ENCODE data around the gene CSNK1G1.
"Not testable (repeated sequence)": the region's sequence is repeated elsewhere in the genome, so short reads cannot be mapped to it uniquely, and the experiment has no call there.

Gene CSNK1G1

DNA sequence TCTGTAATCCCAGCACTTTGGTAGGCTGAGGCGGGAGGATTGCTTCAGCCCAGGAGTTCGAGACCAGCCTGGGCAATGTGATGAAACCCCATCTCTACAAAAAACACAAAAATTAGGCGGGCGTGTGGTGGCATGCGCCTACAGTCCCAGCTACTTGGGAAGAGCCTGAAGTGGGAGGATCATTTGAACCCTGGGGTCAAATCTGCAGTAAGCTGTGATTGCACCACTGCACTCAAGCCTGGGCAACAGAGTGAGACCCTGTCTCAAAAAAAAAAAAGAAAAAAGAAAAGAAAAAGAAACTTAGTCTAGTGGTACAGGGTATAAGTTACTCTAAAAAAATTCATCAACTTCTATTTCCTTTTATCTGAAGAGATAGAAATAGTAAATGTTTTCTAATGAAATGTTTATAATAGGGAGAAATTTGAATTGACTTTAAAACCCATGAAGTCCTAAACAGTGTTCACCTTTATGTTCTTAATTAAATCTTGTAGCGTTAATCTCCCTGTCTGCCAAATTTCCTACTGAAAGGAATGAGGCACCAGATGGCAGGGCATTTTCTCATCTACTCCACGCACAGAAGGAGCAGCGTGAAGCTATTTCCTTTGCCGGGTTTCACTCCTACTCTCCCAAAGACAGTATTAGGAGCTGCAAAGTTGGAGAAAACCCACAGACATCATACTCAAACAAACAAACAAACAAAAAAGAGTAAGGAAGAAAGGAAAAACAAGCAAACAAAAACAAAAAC, 23.4 kb upstream of the CSNK1G1 start:
- H3K9ac ChIP-seq (ENCODE audit: low read length): peak overlapping the region; percentile 93
- peak overlapping the region; percentile 87 for H3K4me3 ChIP-seq (ENCODE audit: insufficient read depth, low read length, poor library complexity, severe bottlenecking)
- peak overlapping the region; percentile 96 for H3K4me2 ChIP-seq (ENCODE audit: low read depth, low read length, poor library complexity, severe bottlenecking)
- no peak for TF ChIP-seq EZH2phosphoT487 (conservative IDR thresholded peaks at IDR 0.05; ENCODE audit: low read length)
- TF ChIP-seq, protein P1, sequence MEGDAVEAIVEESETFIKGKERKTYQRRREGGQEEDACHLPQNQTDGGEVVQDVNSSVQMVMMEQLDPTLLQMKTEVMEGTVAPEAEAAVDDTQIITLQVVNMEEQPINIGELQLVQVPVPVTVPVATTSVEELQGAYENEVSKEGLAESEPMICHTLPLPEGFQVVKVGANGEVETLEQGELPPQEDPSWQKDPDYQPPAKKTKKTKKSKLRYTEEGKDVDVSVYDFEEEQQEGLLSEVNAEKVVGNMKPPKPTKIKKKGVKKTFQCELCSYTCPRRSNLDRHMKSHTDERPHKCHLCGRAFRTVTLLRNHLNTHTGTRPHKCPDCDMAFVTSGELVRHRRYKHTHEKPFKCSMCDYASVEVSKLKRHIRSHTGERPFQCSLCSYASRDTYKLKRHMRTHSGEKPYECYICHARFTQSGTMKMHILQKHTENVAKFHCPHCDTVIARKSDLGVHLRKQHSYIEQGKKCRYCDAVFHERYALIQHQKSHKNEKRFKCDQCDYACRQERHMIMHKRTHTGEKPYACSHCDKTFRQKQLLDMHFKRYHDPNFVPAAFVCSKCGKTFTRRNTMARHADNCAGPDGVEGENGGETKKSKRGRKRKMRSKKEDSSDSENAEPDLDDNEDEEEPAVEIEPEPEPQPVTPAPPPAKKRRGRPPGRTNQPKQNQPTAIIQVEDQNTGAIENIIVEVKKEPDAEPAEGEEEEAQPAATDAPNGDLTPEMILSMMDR (IDR thresholded peaks at IDR 0.05; ENCODE audit: insufficient read depth, low read length, poor library complexity, severe bottlenecking): no peak
- H3K27me3 ChIP-seq (ENCODE audit: low read length): no peaks in the 10 kb centered on the region
- peaks cover 5% of the 10 kb centered on the region; the same call in 1 of the 2 replicates for H4K20me1 ChIP-seq (ENCODE audit: low read depth, low read length)
- peaks cover 25% of the 10 kb centered on the region; the same call in 1 of the 2 replicates for H3K36me3 ChIP-seq (ENCODE audit: low read length)
- no peaks in the 10 kb centered on the region for H3K9me2 ChIP-seq (replicated peaks; ENCODE audit: insufficient read depth, low read length)
- H3K9me3 ChIP-seq (ENCODE audit: insufficient read depth, low read length): no peaks in the 10 kb centered on the region
- no peaks in the 10 kb centered on the region; the same call in 1 of the 2 replicates for H3F3A ChIP-seq (ENCODE audit: insufficient read depth)
- H2AFZ ChIP-seq (ENCODE audit: low read depth, low read length, severe bottlenecking): no peak overlapping the region
- no peak overlapping the region; the same call in none of the 2 replicates for H3K27ac ChIP-seq (ENCODE audit: low read depth, low read length)
- H3K79me2 ChIP-seq (ENCODE audit: insufficient read depth, low read length): peaks cover 54% of the 10 kb centered on the region

DNA sequence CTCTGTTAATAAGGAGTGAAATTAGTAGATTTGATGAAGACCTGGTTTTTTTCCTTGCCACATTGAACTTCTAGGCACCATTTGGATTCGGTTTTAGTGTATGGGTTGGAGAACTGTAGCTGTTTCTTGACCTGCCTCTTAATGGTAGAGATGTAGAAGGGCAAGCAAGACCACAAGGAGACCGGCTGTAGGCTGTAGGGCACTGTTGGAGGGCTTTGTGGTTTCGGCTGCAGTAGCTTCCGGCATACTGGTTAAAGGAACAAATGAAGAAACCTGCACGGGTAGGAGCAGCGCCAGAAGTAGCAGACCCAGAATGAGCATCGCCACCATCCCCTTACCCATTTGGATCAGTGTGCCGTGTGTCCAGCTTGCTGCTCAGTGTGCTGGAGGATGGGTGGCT, 17.4 kb upstream of the CSNK1G1 start:
- Histone ChIP-seq H2AFZ (ENCODE audit: low read depth, low read length, severe bottlenecking) (no peak overlapping the region), H3K4me2 (ENCODE audit: low read depth, low read length, poor library complexity, severe bottlenecking) (no peak overlapping the region), H3K9me3 (ENCODE audit: insufficient read depth, low read length) (no peaks in the 10 kb centered on the region), H3F3A (ENCODE audit: insufficient read depth) (peaks cover 11% of the 10 kb centered on the region; the same call in 1 of the 2 replicates), H3K9me2 (replicated peaks; ENCODE audit: insufficient read depth, low read length) (no peaks in the 10 kb centered on the region), H3K27me3 (ENCODE audit: low read length) (no peaks in the 10 kb centered on the region), H3K27ac (ENCODE audit: low read depth, low read length) (no peak overlapping the region), H3K9ac (ENCODE audit: low read length) (no peak overlapping the region), H4K20me1 (ENCODE audit: low read depth, low read length) (0 out of 2 replicates have a peak, but pooled peaks cover 4% of the 10 kb centered on the region), H3K79me2 (ENCODE audit: insufficient read depth, low read length) (peaks cover 72% of the 10 kb centered on the region), H3K4me3 (ENCODE audit: insufficient read depth, low read length, poor library complexity, severe bottlenecking) (no peak overlapping the region), H3K36me3 (ENCODE audit: low read length) (peaks cover 20% of the 10 kb centered on the region; the same call in 1 of the 2 replicates)
- no peak for TF ChIP-seq EZH2phosphoT487 (conservative IDR thresholded peaks at IDR 0.05; ENCODE audit: low read length)
- TF ChIP-seq, protein P1 (IDR thresholded peaks at IDR 0.05; ENCODE audit: insufficient read depth, low read length, poor library complexity, severe bottlenecking): no peak

DNA sequence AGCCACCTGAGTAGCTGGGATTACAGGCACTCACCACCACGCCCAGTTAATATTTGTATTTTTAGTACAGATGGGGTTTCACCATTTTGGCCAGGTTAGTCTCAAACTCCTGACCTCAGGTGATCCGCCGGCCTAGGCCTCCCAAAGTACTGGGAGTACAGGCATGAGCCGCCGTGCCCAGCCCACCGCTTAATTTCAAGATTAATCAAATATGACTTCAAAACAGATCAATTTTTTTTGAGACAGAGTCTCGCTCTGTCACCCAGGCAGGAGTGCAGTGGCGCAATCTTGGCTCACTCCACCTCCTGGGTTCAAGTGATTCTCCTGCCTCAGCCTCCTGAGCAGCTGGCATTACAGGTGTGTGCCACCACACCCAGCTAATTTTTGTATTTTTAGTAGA, 15.4 kb upstream of the CSNK1G1 start:
- H2AFZ ChIP-seq (ENCODE audit: low read depth, low read length, severe bottlenecking); H3K9me3 ChIP-seq (ENCODE audit: insufficient read depth, low read length); H3K27ac ChIP-seq (ENCODE audit: low read depth, low read length); H3K4me3 ChIP-seq (ENCODE audit: insufficient read depth, low read length, poor library complexity, severe bottlenecking); H3K27me3 ChIP-seq (ENCODE audit: low read length); H3K9ac ChIP-seq (ENCODE audit: low read length); H4K20me1 ChIP-seq (ENCODE audit: low read depth, low read length); H3K4me2 ChIP-seq (ENCODE audit: low read depth, low read length, poor library complexity, severe bottlenecking); H3K9me2 ChIP-seq (replicated peaks; ENCODE audit: insufficient read depth, low read length): not testable (repeated sequence)
- Histone ChIP-seq H3F3A (ENCODE audit: insufficient read depth) (peaks cover 14% of the 10 kb centered on the region; the same call in 1 of the 2 replicates), H3K79me2 (ENCODE audit: insufficient read depth, low read length) (peaks cover 61% of the 10 kb centered on the region), H3K36me3 (ENCODE audit: low read length) (peaks cover 18% of the 10 kb centered on the region; the same call in 1 of the 2 replicates)

DNA sequence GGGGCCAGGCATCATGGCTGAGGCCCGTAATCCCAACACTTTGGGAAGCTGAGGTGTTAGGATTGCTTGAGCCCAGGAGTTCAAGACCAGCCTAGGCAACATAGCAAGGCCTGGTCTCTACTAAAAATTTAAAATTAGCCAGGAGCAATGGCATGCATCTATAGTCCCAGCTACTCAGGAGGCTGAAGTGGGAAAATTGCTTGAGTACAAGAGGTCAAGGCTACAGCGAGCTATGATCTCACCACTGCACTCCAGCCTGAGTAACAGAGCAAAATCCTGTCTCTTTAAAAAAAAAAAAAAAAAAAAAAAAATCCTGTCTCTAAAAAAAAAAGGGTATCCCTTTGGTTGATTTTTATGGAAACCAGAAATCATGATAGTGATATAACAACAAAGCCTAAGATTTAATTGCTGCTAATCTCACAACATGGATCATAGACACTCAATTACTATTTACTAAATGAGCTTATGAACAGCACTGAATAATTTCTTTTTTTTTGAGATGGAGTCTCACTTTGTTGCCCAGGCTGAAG, 13.2 kb upstream of the CSNK1G1 start:
- no peak overlapping the region for H2AFZ ChIP-seq (ENCODE audit: low read depth, low read length, severe bottlenecking)
- no peak overlapping the region for H3K4me3 ChIP-seq (ENCODE audit: insufficient read depth, low read length, poor library complexity, severe bottlenecking)
- H3K27ac ChIP-seq (ENCODE audit: low read depth, low read length): no peak overlapping the region
- H4K20me1 ChIP-seq (ENCODE audit: low read depth, low read length): 0 out of 2 replicates have a peak, but pooled peaks cover 11% of the 10 kb centered on the region
- TF ChIP-seq EZH2phosphoT487 (conservative IDR thresholded peaks at IDR 0.05; ENCODE audit: low read length): no peak
- TF ChIP-seq, protein P1 (IDR thresholded peaks at IDR 0.05; ENCODE audit: insufficient read depth, low read length, poor library complexity, severe bottlenecking): no peak
- peaks cover 50% of the 10 kb centered on the region for H3K79me2 ChIP-seq (ENCODE audit: insufficient read depth, low read length)
- H3K9ac ChIP-seq (ENCODE audit: low read length): no peak overlapping the region
- H3K36me3 ChIP-seq (ENCODE audit: low read length): peaks cover 23% of the 10 kb centered on the region
- no peaks in the 10 kb centered on the region for H3K9me3 ChIP-seq (ENCODE audit: insufficient read depth, low read length)
- H3K9me2 ChIP-seq (replicated peaks; ENCODE audit: insufficient read depth, low read length): no peaks in the 10 kb centered on the region
- no peaks in the 10 kb centered on the region for H3K27me3 ChIP-seq (ENCODE audit: low read length)
- H3F3A ChIP-seq (ENCODE audit: insufficient read depth): peaks cover 22% of the 10 kb centered on the region; the same call in 1 of the 2 replicates
- no peak overlapping the region for H3K4me2 ChIP-seq (ENCODE audit: low read depth, low read length, poor library complexity, severe bottlenecking)
